Measurements from ENCODE around the gene CTBP2. TPM values are rescaled to one million over a fixed set of nuclear protein-coding genes. Genes with fewer than 3 reads are reported as not detected.

The CTBP2 gene
- total RNA-seq, 4 donors from 2014 or later: 41.8 to 55.9 (median 47.1) TPM

GRCh38 chr10:125141860-125142484, 18.4 kb downstream of the CTBP2 start:
- H3K27ac ChIP-seq: no peak overlapping the region
- TF ChIP-seq, protein P1, sequence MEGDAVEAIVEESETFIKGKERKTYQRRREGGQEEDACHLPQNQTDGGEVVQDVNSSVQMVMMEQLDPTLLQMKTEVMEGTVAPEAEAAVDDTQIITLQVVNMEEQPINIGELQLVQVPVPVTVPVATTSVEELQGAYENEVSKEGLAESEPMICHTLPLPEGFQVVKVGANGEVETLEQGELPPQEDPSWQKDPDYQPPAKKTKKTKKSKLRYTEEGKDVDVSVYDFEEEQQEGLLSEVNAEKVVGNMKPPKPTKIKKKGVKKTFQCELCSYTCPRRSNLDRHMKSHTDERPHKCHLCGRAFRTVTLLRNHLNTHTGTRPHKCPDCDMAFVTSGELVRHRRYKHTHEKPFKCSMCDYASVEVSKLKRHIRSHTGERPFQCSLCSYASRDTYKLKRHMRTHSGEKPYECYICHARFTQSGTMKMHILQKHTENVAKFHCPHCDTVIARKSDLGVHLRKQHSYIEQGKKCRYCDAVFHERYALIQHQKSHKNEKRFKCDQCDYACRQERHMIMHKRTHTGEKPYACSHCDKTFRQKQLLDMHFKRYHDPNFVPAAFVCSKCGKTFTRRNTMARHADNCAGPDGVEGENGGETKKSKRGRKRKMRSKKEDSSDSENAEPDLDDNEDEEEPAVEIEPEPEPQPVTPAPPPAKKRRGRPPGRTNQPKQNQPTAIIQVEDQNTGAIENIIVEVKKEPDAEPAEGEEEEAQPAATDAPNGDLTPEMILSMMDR (IDR thresholded peaks at IDR 0.05): no peak
- TF ChIP-seq POLR2A (IDR thresholded peaks at IDR 0.05): no peak
- H3K9me3 ChIP-seq: no peaks in the 10 kb centered on the region
- intact Hi-C loops (cut with DNase I): loop anchor here (10.0 kb wide), 1 partner anchor 227 kb away; no protein-coding TSS in a partner anchor
- WGBS, 2 donors: 85 to 87% methylated on average over 5 to 9 of the region's 12 CpGs
- H3K4me3 ChIP-seq: no peak overlapping the region
- no peaks in the 10 kb centered on the region for H3K27me3 ChIP-seq
- peaks cover 17 to 78% (median 34%) of the 10 kb centered on the region in 3 donors for H3K4me1 ChIP-seq
- DNase-seq: no peak
- peaks cover 0 to 42% (median 0%) of the 10 kb centered on the region in 3 donors for H3K36me3 ChIP-seq

GRCh38 chr10:125141150-125141859, 19.1 kb downstream of the CTBP2 start:
- peaks cover 0 to 43% (median 0%) of the 10 kb centered on the region in 3 donors for H3K36me3 ChIP-seq
- intact Hi-C loops (cut with DNase I): loop anchor here (10.0 kb wide), 1 partner anchor 227 kb away; no protein-coding TSS in a partner anchor

DNA sequence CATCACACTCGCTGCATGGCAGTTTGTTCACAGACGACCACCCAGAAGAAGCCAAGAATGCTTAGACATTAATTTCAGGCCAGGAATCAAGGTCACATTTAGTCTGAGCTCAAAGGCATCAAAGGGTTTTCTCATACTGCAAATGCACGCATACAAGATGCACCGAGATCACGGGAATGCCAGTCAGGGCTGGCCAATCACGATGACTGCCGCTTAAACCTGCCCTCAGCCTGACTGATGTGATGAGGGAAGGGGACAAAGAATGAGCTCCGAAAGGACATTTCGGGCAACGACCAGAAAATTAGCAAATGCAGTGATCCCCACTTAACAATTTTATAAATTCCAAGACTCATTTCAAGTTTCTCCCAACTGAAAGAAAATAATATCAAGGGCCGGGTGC, 20.2 kb downstream of the CTBP2 start:
- intact Hi-C loops (cut with DNase I): loop anchor here (10.0 kb wide), 1 partner anchor 225 kb away; no protein-coding TSS in a partner anchor
- 87 to 96% methylated on average over 9 to 11 of the region's 11 CpGs for WGBS, 2 donors
- Histone ChIP-seq H3K27ac (no peak overlapping the region), H3K4me3 (no peak overlapping the region), H3K4me1 (peaks cover 7 to 72% (median 24%) of the 10 kb centered on the region in 3 donors), H3K9me3 (no peaks in the 10 kb centered on the region), H3K36me3 (peaks cover 0 to 53% (median 0%) of the 10 kb centered on the region in 3 donors), H3K27me3 (no peaks in the 10 kb centered on the region)
- DNase-seq: no peak
- TF ChIP-seq POLR2A (IDR thresholded peaks at IDR 0.05): no peak
- TF ChIP-seq, protein P1 (IDR thresholded peaks at IDR 0.05): no peak

More at GRCh38 chr10:125141150-125141859, 19.1 kb downstream of the CTBP2 start:
- DNase-seq: no peak
- 82 to 90% methylated on average over 14 to 15 of the region's 16 CpGs for WGBS, 2 donors
- Histone ChIP-seq H3K4me3 (no peak overlapping the region), H3K4me1 (peaks cover 11 to 72% (median 28%) of the 10 kb centered on the region in 3 donors), H3K27ac (no peak overlapping the region), H3K9me3 (no peaks in the 10 kb centered on the region), H3K27me3 (no peaks in the 10 kb centered on the region)
- TF ChIP-seq POLR2A (IDR thresholded peaks at IDR 0.05): no peak
- TF ChIP-seq, protein P1 (IDR thresholded peaks at IDR 0.05): no peak

DNA sequence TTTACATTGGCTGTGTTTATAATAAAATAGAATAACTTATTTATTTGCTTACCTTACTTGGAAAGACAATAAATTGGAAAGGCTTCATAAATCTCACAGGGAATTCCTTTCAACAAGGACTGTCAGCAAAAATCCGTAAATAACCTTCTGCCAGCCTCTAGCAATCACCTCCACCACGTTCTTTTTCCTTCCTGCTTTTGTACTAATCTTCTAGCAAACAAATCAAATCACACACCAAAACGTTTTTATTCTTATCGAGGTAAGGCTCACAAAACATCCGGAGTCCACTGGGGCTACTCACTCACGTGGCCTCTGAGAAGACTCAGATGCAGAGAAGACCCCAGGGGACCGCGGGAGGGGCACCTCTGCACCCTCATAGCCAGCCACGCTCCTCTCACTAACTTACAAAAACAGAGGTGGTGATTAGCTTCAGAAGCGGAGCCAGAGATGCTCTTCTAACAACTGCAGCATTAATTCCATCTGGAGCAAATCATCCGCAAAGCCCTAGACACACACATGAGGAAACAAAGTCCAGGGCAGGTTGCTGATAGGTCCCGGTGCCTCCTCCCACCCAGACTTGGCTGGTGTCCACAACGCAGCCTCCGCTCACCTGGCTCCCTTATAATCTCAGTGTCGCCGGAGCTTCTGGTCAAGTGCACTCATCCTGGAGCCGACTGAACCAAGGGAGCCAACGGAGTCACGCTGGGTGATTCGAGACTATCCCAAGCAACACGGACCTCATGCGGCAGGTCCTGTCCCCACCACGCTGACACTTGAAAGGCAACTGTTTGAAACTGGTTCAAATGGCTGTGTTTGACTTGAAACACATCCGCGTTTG, 22.5 kb downstream of the CTBP2 start:
- Histone ChIP-seq H3K9me3 (no peaks in the 10 kb centered on the region), H3K27me3 (no peaks in the 10 kb centered on the region), H3K4me3 (no peak overlapping the region), H3K4me1 (peaks cover 0 to 69% (median 7%) of the 10 kb centered on the region in 3 donors), H3K36me3 (peaks cover 0 to 65% (median 0%) of the 10 kb centered on the region in 3 donors), H3K27ac (no peak overlapping the region)
- DNase-seq: no peak
- WGBS, 2 donors: 55 to 68% methylated on average over 10 to 25 of the region's 25 CpGs
- TF ChIP-seq, protein P1 (IDR thresholded peaks at IDR 0.05): no peak
- no peak for TF ChIP-seq POLR2A (IDR thresholded peaks at IDR 0.05)
- intact Hi-C loops (cut with DNase I): no loop called here
